Panc1 (cell line): ENCODE data around the gene TRAPPC2L.

ENCODE experiments used
- CTCF ChIP-seq: fragments of 450-650 bp; IDR thresholded peaks from 2 replicates; pipeline ENCODE4 v1.5.1; 2017; ENCODE audit warnings: mild to moderate bottlenecking
- POLR2AphosphoS5 ChIP-seq: IDR thresholded peaks from 2 replicates; pipeline ENCODE4 v1.6.1; 2012; ENCODE audit warnings: mild to moderate bottlenecking, low read depth, low read length, moderate library complexity
- REST ChIP-seq, 2 experiments: IDR thresholded peaks; 2 replicates each; pipeline ENCODE4 v1.6.1; 2011 to 2012; ENCODE audit warnings: low read depth in 2 of 2, control low read depth in 1 of 2, low read length in 1 of 2, mild to moderate bottlenecking in 1 of 2, moderate library complexity in 1 of 2; ENCODE audit not compliant: insufficient read depth in 1 of 2
- TCF7L2 ChIP-seq: IDR thresholded peaks from 2 replicates; pipeline ENCODE4 v1.6.1; 2011; ENCODE audit warnings: mild to moderate bottlenecking, low read depth, low read length, inconsistent platforms

GRCh38 chr16:88837806-88838205 lies 19.1 kb upstream of the TRAPPC2L start:
- TF ChIP-seq CTCF (no peak), POLR2AphosphoS5 (no peak), REST (IDR thresholded peaks at IDR 0.05; ENCODE audit: insufficient read depth in 1 of 2, low read depth in 2 of 2, low read length in 1 of 2) (no peak), TCF7L2 (no peak)
